Measurements from ENCODE around the gene ZFYVE9. TPM values are rescaled to one million over a fixed set of nuclear protein-coding genes. Genes with fewer than 3 reads are reported as not detected.

Gene ZFYVE9
- total and polyA plus RNA-seq, 2 of the 13 experiments (the other 11 are each of a cell fraction or from before 2014, with no cell fraction given), result 9.2 to 19.8 TPM

DNA sequence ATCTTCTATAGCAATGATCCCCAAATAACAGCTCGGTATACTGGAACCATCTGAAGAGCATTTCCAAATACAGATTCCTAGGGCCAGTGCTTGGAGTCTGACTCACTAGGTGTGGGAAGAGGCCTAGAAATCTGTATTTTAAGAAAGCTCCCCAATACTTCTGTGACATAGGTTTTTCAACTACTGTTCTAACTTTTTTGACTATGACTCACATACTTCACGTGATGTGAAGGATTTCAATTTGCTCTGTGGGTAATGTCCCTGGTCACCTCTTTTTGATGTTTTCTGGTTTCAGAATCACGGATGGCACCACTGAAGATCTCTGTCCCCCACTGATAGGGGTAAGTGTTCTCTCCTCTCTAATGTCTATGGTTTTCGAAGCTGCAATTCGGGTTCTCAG is 251.3 kb downstream of the ZFYVE9 start:
- intact Hi-C loops (cut with micrococcal nuclease; ENCODE audit: unreplicated experiment), result no loop called here
- no peak overlapping the region for H2AFZ ChIP-seq (ENCODE audit: low read length)
- CTCF ChIA-PET (ENCODE audit: low intra/inter-chr PET ratio, low total read pairs), result no interaction called here
- FAIRE-seq (no peak), DNase-seq (ENCODE audit: low spot score) (no peak), ATAC-seq (no peak)
- H3K4me1 ChIP-seq (ENCODE audit: insufficient read depth, low read length), result no peaks in the 10 kb centered on the region
- H3K36me3 ChIP-seq (replicated peaks in 1 of 2; ENCODE audit: control insufficient read depth in 1 of 2, insufficient read depth in 2 of 2, low read length in 2 of 2), result peaks cover 4 to 52% of the 10 kb centered on the region in 2 experiments; a peak in 4 of 5 replicates
- no TSS peak for BruUV-seq (replicated peaks)
- H3K4me2 ChIP-seq (ENCODE audit: low read depth, low read length), result no peak overlapping the region
- no peak for TF ChIP-seq HMGXB4 (CRISPR knock-in tag; IDR thresholded peaks at IDR 0.05; ENCODE audit: borderline replicate concordance in 1 of 2, low read depth in 1 of 2)
- no peak for TF ChIP-seq NFE2L1 (CRISPR knock-in tag; IDR thresholded peaks at IDR 0.05; ENCODE audit: borderline replicate concordance)
- no peak for TF ChIP-seq NBN (conservative IDR thresholded peaks at IDR 0.05)
- no peak for TF ChIP-seq HNF4A (CRISPR knock-in tag; IDR thresholded peaks at IDR 0.05)
- TF ChIP-seq SNRNP70 (IDR thresholded peaks at IDR 0.05; ENCODE audit: low read depth, low read length), result no peak
- no peak for TF ChIP-seq NFE2L2 (IDR thresholded peaks at IDR 0.05; ENCODE audit: low read length)
- TF ChIP-seq, protein P1, sequence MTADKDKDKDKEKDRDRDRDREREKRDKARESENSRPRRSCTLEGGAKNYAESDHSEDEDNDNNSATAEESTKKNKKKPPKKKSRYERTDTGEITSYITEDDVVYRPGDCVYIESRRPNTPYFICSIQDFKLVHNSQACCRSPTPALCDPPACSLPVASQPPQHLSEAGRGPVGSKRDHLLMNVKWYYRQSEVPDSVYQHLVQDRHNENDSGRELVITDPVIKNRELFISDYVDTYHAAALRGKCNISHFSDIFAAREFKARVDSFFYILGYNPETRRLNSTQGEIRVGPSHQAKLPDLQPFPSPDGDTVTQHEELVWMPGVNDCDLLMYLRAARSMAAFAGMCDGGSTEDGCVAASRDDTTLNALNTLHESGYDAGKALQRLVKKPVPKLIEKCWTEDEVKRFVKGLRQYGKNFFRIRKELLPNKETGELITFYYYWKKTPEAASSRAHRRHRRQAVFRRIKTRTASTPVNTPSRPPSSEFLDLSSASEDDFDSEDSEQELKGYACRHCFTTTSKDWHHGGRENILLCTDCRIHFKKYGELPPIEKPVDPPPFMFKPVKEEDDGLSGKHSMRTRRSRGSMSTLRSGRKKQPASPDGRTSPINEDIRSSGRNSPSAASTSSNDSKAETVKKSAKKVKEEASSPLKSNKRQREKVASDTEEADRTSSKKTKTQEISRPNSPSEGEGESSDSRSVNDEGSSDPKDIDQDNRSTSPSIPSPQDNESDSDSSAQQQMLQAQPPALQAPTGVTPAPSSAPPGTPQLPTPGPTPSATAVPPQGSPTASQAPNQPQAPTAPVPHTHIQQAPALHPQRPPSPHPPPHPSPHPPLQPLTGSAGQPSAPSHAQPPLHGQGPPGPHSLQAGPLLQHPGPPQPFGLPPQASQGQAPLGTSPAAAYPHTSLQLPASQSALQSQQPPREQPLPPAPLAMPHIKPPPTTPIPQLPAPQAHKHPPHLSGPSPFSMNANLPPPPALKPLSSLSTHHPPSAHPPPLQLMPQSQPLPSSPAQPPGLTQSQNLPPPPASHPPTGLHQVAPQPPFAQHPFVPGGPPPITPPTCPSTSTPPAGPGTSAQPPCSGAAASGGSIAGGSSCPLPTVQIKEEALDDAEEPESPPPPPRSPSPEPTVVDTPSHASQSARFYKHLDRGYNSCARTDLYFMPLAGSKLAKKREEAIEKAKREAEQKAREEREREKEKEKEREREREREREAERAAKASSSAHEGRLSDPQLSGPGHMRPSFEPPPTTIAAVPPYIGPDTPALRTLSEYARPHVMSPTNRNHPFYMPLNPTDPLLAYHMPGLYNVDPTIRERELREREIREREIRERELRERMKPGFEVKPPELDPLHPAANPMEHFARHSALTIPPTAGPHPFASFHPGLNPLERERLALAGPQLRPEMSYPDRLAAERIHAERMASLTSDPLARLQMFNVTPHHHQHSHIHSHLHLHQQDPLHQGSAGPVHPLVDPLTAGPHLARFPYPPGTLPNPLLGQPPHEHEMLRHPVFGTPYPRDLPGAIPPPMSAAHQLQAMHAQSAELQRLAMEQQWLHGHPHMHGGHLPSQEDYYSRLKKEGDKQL (CRISPR knock-in tag; IDR thresholded peaks at IDR 0.05; ENCODE audit: low read depth), result no peak
- TF ChIP-seq ZNF383 (CRISPR knock-in tag; IDR thresholded peaks at IDR 0.05; ENCODE audit: borderline replicate concordance), result no peak
- no peaks in the 10 kb centered on the region for H3K9me3 ChIP-seq (ENCODE audit: low read length)
- no peaks in the 10 kb centered on the region for H3K27me3 ChIP-seq (ENCODE audit: control insufficient read depth in 1 of 2, insufficient read depth in 2 of 2, low read length in 2 of 2)
- no peak overlapping the region for H3K4me3 ChIP-seq (replicated peaks in 1 of 3; ENCODE audit: insufficient read depth in 1 of 3, low read depth in 2 of 3, low read length in 3 of 3)
- H3K27ac ChIP-seq (ENCODE audit: extremely low read length, insufficient read depth, low read length), result no peak overlapping the region
- no peaks in the 10 kb centered on the region for H3K79me2 ChIP-seq (ENCODE audit: insufficient read depth, low read length)
- H3K9ac ChIP-seq (ENCODE audit: insufficient read depth, low read depth, low read length), result no peak overlapping the region
- 93% methylated on average over 5 of the region's 5 CpGs for WGBS (ENCODE audit: low lambda C conversion rate)
- H4K20me1 ChIP-seq (ENCODE audit: insufficient read depth, low read length), result no peaks in the 10 kb centered on the region
- in situ Hi-C loops (cut with HindIII; ENCODE audit: extremely low pct_ligation_motif_present, low pct_unique_long_range_greater_than_20kb), result no loop called here
- POLR2A ChIA-PET, result no interaction called here

Other genes starting within 250 kb of the ZFYVE9 start
- 1.0 and 1.9 TPM in 2 replicates for gene RAB3B, start 151.4 kb upstream of the ZFYVE9 start, total RNA-seq (2016; rRNA removed; fragmentation: Illumina TruSeq; extraction: Trizol)
- gene RAB3B, start 151.4 kb upstream of the ZFYVE9 start, polyA plus RNA-seq (2011; rRNA removed), result 1.2 and 1.7 TPM in 2 replicates
- 10.2 and 11.8 TPM in 2 replicates for gene KTI12, start 108.3 kb upstream of the ZFYVE9 start, total RNA-seq (2016; rRNA removed; fragmentation: Illumina TruSeq; extraction: Trizol)
- 7.0 and 7.4 TPM in 2 replicates for gene KTI12, start 108.3 kb upstream of the ZFYVE9 start, polyA plus RNA-seq (2011; rRNA removed)
- 41.7 and 67.2 TPM in 2 replicates for gene TXNDC12, start 86.9 kb upstream of the ZFYVE9 start, total RNA-seq (2016; rRNA removed; fragmentation: Illumina TruSeq; extraction: Trizol)
- gene TXNDC12, start 86.9 kb upstream of the ZFYVE9 start, polyA plus RNA-seq (2011; rRNA removed), result 55.9 and 65.6 TPM in 2 replicates
- 74.3 and 112 TPM in 2 replicates for gene BTF3L4, start 85.8 kb upstream of the ZFYVE9 start, total RNA-seq (2016; rRNA removed; fragmentation: Illumina TruSeq; extraction: Trizol)
- 45.0 and 59.0 TPM in 2 replicates for gene BTF3L4, start 85.8 kb upstream of the ZFYVE9 start, polyA plus RNA-seq (2011; rRNA removed)
- gene CC2D1B, start 224.1 kb downstream of the ZFYVE9 start, total RNA-seq (2016; rRNA removed; fragmentation: Illumina TruSeq; extraction: Trizol), result 11.5 and 19.2 TPM in 2 replicates
- gene CC2D1B, start 224.1 kb downstream of the ZFYVE9 start, polyA plus RNA-seq (2011; rRNA removed), result 7.2 and 11.7 TPM in 2 replicates

All from HepG2 (cell line).